ENCODE results near the gene MLIP.

GRCh38 chr6:54274383-54274782 is 163.1 kb downstream of the MLIP start:
- TF ChIP-seq CTCF (IDR thresholded peaks at IDR 0.05; ENCODE audit: low read length) = no peak
- no peak for TF ChIP-seq EZH2 (IDR thresholded peaks at IDR 0.05; ENCODE audit: borderline replicate concordance, low read length)
